ENCODE measurements around the gene LILRA1.
A peak's percentile ranks its signal among the peaks of the same experiment; 100 is the strongest.
"Not testable (repeated sequence)": the region's sequence is repeated elsewhere in the genome, so short reads cannot be mapped to it uniquely, and the experiment has no call there.

LILRA1 gene

DNA sequence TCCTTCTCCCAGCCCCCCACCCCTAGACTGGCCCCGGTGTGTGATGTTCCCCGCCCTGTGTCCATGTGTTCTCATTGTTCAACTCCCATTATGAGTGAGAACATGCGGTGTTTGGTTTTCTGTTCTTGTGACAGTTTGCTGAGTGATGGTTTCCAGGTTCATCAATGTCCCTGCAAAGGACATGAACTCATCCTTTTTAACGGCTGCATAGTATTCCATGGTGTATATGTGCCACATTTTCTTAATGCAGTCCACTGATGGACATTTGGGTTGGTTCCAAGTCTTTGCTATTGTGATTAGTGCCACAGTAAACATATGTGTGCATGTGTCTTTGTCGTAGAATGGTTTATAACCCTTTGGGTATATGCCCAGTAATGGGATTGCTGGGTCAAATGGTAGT lies 15.2 kb upstream of the LILRA1 start:
- DNase-seq: not testable (repeated sequence)

DNA sequence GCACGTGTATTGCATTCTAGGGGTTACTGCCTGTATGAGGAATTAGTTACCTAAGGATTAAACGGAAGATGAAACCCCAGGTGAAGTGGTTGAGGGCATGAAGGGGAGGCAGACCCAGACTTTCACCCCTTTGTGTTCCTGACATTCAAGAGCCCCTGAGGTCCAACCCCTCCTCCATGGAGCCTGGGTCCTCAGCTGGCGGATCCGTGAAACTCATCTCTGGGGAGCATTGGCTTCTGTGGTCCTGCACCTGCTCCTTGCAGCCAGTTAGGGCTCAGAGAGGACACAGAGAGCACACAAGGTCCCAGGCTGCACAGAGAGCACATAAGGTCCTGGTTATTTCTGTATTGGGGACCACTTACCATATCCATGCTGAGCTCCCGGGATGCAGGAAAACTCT lies 7.0 kb upstream of the LILRA1 start:
- no peak for DNase-seq

DNA sequence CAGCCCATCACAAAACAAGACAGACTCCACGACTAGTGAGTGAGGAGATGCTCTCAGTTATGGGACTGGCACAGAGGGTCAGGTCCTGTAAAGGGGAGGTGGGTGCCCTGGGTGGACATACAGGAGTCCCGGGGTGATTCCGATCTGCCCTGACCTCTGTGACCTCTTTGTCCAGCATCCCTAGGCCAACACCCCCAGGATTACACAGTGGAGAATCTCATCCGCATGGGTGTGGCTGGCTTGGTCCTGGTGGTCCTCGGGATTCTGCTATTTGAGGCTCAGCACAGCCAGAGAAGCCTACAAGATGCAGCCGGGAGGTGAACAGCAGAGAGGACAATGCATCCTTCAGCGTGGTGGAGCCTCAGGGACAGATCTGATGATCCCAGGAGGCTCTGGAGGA lies 6.4 kb upstream of the LILRA1 start:
- DNase-seq: no peak

DNA sequence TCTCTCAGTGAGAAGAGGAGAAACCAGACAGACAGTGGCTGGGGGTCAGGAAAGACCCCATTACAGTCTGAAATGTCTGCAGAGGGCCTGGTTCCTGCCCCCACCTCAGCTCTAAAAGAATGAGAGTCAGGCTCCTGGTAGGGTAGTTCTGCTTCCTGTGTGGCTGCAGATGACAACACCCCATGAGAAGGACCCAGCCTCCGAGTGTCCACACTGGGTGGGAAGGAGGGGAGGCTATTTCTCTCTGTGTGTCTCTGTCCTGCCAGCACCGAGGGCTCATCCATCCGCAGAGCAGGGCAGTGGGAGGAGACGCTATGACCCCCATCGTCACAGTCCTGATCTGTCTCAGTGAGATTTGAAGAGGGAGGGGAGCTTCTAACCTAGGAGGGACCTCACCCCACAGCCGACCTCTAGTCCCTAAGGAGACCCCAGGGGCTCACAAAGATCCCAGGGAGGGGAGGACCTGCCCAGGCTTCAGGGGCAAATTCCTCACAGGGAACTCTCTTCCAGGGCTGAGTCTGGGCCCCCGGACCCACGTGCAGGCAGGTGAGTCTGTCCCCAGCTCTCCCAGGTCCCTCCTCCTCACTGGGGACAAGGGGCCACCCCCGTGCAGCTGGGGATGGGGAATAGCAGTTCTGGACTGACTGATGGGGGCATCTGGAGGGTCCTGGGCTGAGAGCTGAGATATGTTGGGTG lies 647 bp downstream of the LILRA1 start:
- not testable (repeated sequence) for DNase-seq

DNA sequence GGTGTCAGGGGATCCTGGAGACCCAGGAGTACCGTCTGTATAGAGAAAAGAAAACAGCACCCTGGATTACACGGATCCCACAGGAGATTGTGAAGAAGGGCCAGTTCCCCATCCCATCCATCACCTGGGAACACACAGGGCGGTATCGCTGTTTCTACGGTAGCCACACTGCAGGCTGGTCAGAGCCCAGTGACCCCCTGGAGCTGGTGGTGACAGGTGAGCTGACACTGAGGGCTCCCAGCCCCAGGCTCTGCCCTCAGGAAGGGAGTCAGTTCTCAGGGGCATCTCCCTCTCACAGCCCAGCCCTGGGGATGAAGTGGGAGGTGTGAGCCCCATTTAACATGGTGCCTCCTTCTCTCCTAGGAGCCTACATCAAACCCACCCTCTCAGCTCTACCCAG lies 1.3 kb downstream of the LILRA1 start:
- no peak for DNase-seq

DNA sequence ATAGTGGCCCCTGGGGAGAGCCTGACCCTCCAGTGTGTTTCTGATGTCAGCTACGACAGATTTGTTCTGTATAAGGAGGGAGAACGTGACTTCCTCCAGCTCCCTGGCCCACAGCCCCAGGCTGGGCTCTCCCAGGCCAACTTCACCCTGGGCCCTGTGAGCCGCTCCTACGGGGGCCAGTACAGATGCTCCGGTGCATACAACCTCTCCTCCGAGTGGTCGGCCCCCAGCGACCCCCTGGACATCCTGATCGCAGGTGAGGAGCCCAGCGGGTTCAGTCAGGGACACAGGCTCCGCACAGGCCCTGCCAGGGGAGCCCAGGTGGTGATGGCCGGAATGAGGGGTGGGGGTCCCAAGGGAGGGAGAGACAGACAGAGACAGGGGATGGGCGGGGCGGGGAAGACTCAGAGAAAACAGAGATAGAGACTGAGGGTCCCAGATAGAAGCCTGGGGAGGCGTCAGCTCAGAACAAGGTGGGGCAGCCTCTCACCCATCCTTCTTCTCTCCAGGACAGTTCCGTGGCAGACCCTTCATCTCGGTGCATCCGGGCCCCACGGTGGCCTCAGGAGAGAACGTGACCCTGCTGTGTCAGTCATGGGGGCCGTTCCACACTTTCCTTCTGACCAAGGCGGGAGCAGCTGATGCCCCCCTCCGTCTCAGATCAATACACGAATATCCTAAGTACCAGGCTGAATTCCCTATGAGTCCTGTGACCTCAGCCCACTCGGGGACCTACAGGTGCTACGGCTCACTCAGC lies 2.4 kb downstream of the LILRA1 start:
- not testable (repeated sequence) for DNase-seq

DNA sequence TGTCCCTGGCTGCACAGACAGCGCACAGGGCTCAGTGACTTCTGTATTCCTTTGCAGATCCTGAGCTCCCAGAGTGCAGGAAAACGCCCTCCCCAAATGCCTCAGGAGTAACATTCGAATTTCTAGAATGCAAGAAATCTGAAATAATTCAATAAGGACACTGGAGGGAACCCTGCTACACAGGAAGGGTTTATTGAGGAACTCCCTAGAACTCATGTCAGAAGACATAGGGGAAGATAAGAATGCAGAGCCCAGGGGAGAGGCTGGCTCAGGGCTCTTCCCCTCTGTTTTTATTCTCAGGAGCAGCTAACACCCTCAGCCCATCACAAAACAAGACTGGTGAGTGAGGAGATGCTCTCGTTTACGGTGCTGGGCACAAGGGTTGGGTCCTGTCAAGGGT lies 6.8 kb downstream of the LILRA1 start:
- no peak for DNase-seq

DNA sequence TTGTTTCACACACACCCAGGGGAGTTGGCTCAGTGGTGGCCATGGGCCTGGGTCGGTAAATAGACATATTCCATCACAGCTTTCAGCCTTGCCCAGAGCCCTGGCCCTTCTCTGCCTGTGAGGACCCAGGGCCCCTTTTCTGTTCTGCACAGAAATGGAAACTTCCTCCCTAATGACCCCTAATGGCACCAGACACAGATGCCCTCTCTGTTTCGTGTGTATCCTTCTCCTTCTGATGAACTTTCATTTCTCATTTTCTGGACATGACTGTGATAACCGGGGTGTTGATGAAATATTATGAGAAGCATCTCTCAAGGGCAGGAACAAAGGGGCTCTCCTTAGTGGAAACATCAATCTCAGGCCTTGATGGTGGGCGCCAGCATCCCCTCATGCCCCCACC lies 12.8 kb downstream of the LILRA1 start:
- no peak for DNase-seq

DNA sequence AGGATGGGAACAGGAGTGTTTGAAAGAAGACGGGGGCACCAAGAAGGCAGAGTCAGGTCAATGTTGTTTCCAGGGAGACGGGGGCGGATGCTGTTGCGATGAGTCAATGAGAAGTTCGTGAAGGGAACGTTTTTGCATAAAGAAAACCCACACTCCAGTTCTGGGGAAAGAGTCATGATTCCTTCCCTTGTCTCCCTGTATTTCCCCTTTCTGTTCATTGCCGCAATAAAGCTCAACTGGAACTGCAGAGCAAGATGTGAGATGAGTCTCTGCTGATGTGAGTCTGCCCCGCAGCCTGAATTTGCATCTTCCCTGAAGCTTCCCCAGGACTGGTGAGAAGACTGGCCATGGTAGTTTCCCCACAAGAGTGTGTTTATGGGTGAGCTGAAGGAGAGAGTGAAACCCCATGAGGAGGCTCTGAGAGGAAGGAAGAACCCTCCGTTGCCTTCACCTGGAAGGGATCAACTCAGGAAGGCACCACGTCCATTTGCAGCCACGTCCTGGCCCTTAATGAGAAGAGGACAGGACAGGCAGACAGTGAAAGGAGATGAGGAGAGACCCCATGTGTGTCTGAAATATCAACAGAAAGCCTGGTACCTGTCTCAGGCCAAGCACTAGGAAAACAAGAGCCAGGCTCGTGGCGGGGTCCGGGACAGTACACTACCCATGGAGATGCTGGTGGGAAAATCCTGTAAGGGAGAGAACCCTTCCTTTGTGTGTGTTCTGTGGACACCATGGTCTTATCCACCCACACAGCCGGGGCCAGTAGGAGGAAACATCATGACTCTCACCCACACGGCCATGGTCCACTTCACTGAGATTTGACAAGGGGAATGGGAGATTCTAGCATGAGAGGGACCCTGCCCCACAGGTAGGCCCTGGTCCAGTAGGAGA lies 13.7 kb downstream of the LILRA1 start:
- peak; percentile 14 for DNase-seq

DNA sequence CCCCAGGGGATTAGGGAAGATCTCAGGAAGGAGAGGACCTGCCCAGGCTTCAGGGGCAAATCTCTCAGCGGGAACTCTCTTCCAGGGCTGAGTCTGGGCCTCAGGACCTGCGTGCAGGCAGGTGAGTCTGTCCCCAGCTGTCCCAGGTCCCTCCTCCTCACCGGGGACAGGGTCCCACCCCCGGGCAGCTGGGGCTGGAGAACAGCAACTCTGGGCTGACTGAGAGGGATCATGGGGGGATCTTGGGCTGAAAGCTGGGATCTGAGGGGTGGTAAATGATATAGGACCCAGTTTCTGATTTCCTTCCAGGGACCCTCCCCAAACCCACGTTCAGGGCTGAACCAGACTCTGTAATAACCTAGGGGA lies 14.3 kb downstream of the LILRA1 start:
- no peak for DNase-seq

DNA sequence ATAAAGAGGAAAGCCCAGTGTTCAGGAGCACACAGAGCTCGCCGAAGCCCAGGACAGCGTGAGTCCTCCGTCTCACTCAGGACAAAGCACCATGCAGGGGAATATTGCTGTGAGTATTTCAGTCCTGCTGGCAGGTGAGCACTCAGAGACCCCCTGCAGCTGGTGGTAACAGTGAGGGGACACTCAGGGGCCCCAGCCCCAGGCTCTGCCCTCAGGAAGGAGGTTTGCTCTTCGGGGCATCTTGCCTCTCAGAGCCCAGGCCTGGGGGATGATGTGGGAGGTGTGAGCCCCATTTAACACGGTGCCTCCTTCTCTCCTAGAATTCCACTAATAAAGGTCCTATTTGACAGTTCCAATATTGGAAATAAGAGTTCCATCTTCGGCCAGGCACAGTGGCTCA lies 14.8 kb downstream of the LILRA1 start:
- DNase-seq: no peak

DNA sequence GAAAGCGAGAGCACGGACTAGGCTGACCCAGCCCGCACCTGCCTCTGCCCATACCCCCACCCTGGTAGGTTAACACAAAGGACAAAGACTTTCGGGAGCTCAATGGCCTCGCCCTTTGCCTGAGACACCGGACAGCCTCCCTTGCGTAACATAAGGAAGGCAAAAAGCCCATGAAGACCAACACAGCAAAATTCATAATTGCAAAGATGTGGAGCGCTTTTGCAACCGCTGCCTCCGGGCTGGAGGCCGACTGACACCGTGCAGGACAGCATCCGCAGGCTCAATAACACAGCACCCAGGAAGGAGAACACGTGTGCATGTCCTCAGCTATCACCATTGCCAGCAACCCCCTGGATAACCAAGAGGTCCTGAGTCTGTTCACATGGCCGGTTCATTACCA lies 15.4 kb downstream of the LILRA1 start:
- DNase-seq: no peak

DNA sequence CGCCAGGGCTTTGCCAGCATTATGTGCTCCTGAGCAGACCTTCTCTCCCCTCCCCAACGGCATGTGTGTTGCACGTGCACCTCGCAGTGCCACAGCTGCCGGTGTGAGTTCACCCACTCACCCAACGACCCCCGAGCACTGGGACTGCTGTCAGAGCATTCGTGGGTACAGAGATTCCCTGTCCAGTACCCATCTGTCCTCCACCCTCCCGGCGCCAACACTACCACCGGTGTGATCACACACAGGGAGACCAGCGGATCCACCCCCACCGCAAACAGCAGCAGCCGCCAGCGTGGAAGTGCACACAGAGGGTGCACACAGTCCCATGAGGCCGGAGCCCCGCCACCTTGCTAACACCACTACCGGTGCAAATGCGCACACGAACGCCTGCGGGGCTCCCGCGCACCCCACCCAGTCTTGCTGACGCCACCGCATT lies 15.9 kb downstream of the LILRA1 start:
- DNase-seq: no peak

DNA sequence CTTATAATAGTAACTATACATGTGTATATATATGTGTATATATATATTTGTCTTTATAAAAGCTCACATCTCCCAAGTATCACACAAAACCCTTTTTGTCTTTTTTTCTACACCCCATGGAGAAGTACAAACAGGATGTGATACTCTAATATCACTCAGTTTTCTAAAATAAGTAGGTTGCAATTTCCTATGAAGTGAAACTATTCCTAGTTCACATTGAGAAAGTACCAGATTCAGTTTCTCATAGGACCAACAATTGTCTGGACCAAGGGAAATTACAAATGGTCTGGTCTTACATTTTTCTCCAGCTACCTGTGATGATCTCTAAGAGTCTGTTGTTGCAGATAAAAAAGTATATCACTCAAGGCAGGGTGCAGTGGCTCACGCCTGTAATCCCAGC lies 19.0 kb downstream of the LILRA1 start:
- DNase-seq: no peak

DNA sequence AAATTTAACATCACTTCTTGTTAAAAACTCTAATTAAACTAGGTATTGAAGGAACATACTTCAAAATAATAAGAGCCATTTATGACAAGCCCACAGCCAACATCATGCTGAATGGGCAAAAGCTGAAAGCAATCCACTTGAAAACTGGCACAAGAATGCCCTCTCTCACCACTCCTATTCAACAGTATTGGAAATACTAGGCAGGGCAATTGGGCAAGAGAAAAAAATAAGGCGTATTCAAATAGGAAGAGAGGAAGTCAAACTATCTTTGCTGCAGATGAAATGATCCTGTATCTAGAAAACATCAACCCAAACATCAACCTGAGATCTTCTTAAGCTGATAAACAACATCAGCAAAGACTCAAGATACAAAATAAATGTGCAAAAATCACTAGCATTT lies 21.3 kb downstream of the LILRA1 start:
- DNase-seq: no peak

DNA sequence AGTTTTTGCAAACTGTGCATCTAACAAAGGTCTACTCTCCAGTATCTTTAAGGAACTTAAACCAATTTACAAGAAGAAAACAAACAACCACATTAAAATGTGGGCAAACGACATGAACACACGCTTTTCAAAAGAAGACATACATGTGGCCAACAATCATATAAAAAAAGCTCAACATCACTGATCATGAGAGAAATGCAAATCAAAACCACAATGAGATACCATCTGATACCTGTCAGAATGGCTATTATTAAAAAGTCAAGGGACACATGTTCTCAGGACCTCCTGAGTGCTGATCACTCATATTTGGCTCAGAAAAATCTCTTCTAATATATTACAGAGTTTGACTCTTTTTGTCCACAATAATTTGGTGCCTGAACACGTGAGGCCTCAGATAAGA lies 22.6 kb downstream of the LILRA1 start:
- DNase-seq: no peak

DNA sequence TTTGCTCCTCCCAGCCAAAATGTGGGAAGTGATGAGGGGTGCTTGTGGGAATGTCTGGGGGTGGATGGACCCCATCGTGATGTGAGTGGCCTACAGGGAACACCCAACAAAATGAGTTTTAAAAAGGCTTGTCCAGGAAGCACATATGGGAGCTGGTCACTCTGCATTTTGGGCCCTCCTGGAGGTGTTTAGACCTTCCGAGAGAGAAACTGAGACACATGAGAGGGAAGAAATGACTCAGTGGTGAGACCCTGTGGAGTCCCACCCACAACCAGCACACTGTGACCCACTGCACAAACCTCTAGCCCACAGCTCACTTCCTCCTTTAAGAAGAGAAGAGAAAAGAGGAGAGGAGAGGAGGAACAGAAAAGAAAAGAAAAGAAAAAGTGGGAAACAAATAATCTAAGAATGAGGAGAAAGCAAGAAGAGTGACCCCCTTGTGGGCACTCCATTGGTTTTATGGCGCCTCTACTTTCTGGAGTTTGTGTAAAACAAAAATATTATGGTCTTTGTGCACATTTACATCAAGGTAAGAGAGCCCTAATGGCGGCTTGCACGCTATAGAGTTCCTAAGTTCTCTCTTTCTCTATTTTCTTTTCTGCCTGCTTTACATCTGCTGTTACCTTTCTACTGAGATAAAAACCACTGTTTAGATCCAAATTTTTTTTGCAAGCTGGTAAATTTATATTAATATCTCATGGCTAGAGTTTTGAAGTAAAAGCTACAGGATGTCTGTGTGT lies 23.6 kb downstream of the LILRA1 start:
- DNase-seq: no peak

DNA sequence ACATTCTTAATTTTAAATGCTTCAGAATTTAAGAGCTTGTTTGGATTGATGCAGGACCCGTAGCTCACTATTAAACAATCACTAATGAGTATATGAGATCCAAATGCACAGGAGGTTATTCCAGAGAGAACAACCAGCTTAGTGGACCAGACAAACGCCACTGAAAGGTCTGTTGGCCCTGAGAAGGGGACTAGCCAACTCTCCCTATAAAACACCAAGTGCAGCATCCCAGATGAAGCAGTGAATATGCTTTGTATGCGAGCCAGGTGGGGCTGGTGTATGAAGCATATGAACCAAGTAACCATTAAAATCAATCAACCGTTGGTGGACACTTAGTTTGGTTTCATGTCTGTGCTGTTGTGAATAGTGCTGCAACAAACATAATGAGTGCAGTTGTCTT lies 27.0 kb downstream of the LILRA1 start:
- no peak for DNase-seq

DNA sequence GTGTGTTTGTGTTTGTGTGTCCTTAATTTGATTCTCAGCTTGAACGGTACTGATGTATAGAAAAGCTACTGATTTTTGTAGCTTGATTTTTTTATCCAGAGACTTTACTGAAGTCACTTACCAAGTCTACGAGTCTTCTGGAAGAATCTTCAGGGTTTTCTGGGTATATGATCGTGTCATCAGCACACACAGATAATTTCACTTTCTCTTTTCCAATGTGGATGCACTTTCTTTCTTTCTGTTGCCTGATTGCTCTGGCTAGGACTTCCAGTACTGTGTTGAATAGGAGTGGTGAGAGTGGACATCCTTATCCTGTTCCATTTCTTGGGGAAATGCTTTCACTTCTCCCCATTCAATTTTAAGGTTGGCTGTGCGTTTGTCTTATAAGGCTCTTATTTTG lies 29.0 kb downstream of the LILRA1 start:
- DNase-seq: no peak

DNA sequence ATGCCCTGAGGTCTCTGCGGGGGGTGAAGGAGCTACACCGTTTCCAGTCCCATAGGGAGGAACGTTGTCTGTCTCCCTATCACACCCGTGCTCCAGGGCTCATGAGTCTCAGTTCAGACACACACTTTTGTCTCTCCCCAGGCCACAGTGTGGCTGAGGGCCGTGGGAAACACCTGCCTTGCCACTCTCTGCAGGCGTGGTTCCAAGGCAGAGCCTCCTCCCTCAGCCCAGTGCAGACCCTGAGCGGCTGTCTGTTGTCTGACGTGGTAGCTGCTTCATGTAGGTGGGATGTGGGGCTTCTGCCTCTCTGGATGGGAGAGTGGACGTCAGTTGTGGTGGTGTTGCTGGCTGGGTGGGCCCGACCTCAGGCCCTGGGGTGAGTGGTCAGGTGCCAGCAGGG lies 30.8 kb downstream of the LILRA1 start:
- not testable (repeated sequence) for DNase-seq

DNA sequence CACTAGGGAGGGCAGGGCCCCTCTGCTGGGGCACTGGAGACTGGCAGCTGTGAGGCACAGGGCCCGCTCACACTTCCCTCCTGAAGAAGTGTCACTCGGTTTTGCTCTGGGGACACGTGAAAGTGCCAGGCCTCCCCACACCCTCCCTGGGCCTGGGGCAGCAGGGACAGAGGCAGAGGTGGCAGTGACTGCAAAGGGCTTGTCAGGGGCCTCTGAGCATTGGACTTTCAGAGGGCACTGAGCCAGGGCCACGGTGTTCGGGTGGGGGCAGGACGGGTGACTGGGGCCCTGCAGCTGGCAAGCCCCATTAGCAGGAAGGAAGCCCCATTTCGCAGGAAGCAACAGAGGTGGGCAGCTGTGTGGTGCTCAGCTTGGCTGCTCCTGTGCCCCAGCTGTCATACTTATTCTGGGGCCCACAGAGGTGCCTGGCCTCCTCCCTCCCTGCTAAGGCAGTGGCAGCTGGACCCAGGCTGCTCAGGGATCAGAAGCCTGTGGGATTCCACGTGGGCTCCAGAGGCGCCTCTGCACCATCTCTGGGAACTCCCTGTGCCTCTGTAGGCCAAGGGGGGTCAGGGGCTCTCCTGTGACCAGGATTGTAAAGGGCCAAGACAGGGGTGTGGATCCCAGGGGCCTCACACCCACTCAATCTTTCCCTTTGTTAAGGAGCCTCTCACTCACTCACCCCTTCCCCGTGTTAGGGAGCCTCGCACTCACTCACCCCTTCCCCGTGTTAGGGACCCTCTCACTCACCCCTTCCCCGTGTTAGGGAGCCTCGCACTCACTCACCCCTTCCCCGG lies 31.7 kb downstream of the LILRA1 start:
- DNase-seq: not testable (repeated sequence)

DNA sequence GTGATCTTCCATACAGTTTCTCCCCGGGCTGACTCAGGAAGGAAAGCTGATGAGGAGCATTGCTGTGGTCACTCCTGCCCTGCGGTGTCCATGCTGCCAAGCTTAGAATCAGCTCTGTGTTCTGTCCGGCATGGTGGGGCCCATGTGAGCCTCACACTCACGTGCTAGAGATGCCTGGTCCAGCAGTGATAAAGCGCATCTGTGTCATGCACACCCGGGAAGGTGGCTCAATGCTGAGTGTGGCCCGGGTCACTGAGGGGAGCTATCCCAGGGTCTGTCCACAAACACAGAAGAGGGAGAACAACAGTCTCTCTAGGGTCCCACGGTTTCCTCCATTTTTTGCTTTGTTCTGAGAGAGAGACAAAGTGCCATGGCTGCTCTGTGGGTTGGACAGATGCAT lies 33.3 kb downstream of the LILRA1 start:
- no peak for DNase-seq

Measured in CD4-positive, alpha-beta T cell treated with Interleukin-10 for 1 hour (primary cell).